ENCODE data around the gene OMG.

OMG gene

DNA sequence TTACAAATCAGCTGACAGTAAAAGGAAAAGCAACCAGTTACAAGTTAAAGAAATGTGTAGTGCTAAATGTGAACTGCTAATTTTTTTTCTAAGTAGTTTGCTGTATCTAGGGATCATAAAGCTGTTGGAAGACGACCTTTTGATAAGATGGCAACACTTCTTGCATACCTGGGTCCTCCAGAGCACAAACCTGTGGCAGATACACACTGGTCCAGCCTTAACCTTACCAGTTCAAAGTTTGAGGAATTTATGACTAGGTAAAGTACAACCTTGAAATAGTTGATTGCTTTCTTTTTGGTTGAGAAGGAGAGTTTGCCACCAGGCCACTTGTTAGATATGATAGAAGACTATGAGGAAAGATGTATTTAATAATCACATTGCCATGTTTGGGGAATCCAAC is 35.4 kb downstream of the OMG start:
- no peak for DNase-seq
- TF ChIP-seq POLR2A (IDR thresholded peaks at IDR 0.05; ENCODE audit: low read length): no peak
- TF ChIP-seq GATA1 (IDR thresholded peaks at IDR 0.05; ENCODE audit: low read depth, low read length): no peak

DNA sequence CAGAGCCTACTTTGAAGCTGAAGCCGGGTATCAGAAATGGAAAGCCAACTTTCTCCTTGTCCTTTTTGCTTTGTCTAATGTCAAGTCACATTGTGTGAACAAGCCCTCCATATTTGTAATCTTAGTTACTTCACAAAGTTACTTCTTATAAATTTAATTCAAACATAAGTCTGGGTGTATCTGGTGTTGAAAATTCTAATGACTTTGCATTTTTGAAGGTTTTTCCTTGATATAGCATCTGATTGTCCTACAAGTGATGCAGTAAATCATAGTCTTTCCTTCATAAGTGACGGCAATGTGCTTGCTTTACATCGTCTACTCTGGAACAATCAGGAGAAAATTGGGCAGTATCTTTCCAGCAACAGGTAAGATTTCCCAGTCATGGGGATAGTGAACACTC is 36.9 kb downstream of the OMG start:
- TF ChIP-seq POLR2A (IDR thresholded peaks at IDR 0.05; ENCODE audit: low read length): no peak
- no peak for TF ChIP-seq GATA1 (IDR thresholded peaks at IDR 0.05; ENCODE audit: low read depth, low read length)

DNA sequence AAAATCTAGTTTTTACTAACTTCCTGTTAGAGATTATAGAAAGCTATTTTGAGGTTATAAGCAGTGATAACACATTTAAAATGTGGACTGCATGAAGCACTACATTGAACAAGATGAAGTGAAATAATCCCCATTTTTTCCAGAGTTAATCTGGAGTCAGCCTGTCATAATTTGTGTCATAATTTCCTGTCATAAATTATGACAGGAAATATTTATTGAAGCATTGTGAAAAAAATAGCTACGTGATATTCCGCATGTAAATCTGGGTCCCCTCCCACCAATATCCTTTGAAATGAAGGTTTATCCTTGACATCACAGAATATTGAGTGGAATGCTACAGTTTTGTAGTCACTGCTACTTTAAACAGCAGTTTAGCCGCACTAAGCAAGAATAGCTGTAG is 40.1 kb downstream of the OMG start:
- DNase-seq: no peak
- TF ChIP-seq GATA1 (IDR thresholded peaks at IDR 0.05; ENCODE audit: low read depth, low read length): no peak
- no peak for TF ChIP-seq POLR2A (IDR thresholded peaks at IDR 0.05; ENCODE audit: low read length)

More for the DNA sequence above, 36.9 kb downstream of the OMG start:
- DNase-seq: no peak

DNA sequence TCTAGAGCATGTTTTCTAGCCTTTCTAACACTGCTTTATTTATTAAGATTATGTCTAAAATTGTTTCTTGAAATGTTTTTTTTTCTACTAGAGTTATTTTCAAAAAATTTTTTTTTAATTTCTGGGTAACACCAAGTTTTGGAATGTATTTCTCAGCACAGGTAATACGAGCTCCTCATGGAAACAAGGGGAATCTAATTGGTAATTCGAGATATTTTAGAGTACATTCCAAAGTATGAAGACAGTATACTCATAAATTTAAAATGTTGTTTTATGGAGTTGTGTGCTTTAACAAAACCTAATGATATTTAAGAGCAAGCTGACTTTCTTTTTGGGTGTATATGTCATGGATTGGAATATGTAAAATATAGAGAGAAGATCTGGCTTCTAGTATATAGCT is 42.4 kb downstream of the OMG start:
- no peak for DNase-seq
- TF ChIP-seq POLR2A (IDR thresholded peaks at IDR 0.05; ENCODE audit: low read length) (no peak), GATA1 (IDR thresholded peaks at IDR 0.05; ENCODE audit: low read depth, low read length) (no peak)

DNA sequence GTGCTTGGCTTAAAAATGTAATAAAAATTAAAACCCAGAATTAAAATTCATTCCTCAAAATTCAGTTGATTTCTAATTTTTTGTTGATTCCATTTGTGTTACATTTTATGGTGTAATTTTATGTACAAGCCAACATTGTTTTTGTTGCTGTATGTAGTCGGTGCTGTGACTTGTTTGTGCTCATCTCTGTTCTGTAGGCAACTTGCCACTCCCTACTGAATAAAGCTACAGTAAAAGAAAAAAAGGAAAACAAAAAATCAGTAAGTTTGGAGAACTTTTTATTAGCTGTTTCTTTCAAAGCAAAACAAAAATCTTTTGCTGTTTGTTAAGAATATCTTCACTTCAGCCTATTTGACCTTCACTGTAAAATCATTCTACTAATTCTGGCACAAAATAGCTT is 44.3 kb downstream of the OMG start:
- TF ChIP-seq GATA1 (IDR thresholded peaks at IDR 0.05; ENCODE audit: low read depth, low read length): no peak
- TF ChIP-seq POLR2A (IDR thresholded peaks at IDR 0.05; ENCODE audit: low read length): no peak
- DNase-seq: no peak

DNA sequence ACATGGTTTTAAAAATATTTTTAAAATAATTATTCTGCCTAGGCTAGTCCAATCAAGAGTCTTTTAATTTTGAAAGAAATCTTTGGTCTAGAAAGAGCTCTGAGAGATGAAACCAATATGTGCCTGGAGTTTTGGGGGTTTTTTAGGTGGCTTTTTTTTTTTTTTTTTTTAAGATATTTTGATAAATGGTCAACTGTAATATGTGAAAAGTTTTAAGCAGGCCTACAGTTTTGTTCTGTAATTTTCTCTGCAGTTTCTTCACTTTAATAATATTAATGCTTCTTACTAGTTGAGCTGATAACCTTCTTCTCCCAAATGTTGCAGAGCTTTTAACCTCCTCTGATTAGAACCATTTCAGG is 45.1 kb downstream of the OMG start:
- TF ChIP-seq POLR2A (IDR thresholded peaks at IDR 0.05; ENCODE audit: low read length) (no peak), GATA1 (IDR thresholded peaks at IDR 0.05; ENCODE audit: low read depth, low read length) (no peak)
- no peak for DNase-seq

DNA sequence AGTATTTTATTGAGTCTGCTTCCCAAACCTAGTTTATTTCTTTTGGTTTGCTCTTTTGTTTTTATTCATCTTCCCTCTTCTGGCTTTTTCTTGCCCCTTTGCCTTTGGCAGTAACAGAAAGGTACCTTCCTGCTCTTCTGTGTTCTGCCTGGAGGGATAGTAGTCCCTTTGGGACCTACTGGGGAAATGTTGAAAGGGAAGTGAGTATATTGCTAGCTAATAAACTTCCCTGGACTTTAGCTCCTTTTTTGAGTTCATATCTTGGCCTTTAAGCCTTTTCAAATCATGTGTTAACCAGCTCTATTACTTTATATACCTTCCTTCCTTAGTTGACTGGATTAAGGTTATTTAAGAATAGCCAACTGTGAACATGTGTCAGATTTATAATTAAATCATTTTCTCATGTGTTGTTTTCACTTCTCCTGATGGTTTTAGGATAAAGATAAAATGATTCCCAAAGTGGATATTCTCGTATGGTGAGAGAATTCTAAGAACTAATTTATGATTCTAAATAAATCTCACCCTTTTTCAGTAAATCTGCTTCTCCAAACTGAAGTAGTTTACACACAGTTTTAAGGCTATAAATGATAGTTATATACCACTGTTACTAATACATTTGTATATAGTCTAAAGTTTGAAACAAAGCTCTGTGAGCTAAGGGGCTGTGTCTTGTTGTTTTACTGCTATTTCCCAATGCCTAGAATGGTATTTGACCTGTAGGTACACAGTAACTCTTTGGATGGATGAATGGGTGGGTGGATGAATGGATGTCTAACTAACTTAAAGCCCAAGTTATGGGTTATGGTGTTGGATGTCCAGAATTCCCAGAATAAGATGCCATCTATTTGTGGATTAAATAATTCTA is 45.7 kb downstream of the OMG start:
- no peak for DNase-seq
- TF ChIP-seq POLR2A (IDR thresholded peaks at IDR 0.05; ENCODE audit: low read length): no peak
- no peak for TF ChIP-seq GATA1 (IDR thresholded peaks at IDR 0.05; ENCODE audit: low read depth, low read length)

DNA sequence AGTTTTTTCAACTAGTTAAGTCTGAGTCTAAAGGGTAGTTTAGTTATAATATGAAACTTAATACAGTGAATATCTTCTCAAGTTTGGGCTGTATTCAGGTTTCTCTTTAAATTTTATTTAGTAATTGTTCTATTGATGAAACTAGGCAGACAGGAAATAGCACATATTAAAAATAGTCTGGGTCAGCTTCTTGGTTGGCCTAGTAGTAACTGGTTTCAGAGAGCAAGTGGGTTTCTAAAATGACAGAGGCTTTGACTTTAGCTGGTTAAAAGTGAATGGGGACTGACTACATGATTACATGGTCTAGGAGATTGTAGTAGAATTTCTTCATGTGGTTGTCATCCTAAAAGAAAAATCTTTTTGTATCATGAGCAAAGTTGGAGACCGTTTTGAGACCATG is 46.8 kb downstream of the OMG start:
- DNase-seq: no peak

DNA sequence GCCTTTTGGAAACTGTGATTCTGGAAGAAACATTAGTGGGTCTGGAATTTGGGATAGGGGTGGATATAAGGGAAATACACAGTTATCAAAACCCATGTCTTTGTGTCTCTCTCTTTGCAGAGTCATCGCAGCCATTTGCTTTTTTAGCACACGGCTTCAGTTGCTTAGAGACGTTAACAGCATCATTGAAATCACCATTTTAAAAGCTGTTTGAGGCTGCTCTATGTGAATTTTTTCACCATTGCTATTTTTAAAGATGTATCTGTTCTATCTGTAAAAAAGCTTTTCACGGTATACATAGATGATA is 47.3 kb downstream of the OMG start:
- TF ChIP-seq GATA1 (IDR thresholded peaks at IDR 0.05; ENCODE audit: low read depth, low read length) (no peak), POLR2A (IDR thresholded peaks at IDR 0.05; ENCODE audit: low read length) (no peak)
- no peak for DNase-seq

More for the DNA sequence above, 46.8 kb downstream of the OMG start:
- TF ChIP-seq GATA1 (IDR thresholded peaks at IDR 0.05; ENCODE audit: low read depth, low read length) (no peak), POLR2A (IDR thresholded peaks at IDR 0.05; ENCODE audit: low read length) (no peak)

DNA sequence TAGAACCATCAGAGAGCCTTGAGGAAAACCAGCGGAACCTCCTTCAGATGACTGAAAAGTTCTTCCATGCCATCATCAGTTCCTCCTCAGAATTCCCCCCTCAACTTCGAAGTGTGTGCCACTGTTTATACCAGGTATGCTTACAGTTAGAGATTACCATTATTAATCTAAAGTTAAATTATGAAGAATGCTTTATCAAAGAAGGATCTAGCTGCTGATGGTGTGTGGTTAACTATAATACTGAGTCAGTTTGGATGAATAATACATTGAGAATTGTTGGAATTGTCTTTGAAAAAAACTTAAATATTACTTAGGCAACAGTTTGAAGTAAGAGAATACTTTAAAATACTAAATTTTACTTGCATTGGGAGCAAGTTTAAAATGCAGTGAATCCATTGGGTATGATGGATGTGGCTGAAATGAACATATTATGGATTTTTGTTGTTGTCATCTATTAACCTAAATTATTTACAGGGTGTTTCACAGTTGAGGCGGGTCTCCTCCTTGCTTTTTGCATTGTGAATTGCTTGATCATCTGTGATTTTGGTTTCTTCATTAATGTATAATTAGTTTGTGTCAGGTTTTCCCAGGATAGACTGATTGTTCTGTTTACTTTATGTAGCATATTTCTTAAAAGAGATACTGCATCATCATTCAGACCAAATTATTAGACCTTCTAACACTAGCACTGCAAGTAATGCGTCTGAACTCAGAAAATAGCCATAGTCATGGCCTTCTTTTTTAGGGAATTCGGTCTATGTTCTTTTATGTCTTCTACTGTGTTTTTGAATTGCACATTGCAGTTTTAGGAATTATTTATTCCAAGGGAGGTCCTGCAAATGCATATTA is 47.8 kb downstream of the OMG start:
- no peak for DNase-seq
- TF ChIP-seq POLR2A (IDR thresholded peaks at IDR 0.05; ENCODE audit: low read length) (no peak), GATA1 (IDR thresholded peaks at IDR 0.05; ENCODE audit: low read depth, low read length) (no peak)
